Thyroid gland (tissue), 4 donors: ENCODE data around the gene CBX7. TPM values are rescaled to one million over a fixed set of nuclear protein-coding genes. Genes with fewer than 3 reads are reported as not detected.

ENCODE experiments used
- DNase-seq, 2 donors: peaks; one replicate each; pipeline ENCODE4 v3.0.0-alpha.2; 2019
- H3K27ac ChIP-seq, 3 donors: fragments of 200-600 bp; sonication (generic); 1 replicate in 2 of 3; 2 replicates in 1 of 3; pipeline ENCODE4 v1.5.1; 2016 to 2019; ENCODE audit warnings: mild to moderate bottlenecking in 1 of 3, moderate library complexity in 1 of 3
- H3K27me3 ChIP-seq: fragments of 200-600 bp; sonication (generic); one replicate; pipeline ENCODE4 v1.5.1; 2019
- H3K36me3 ChIP-seq, 2 donors: fragments of 200-600 bp; sonication (generic); one replicate each; pipeline ENCODE4 v1.5.1; 2016 to 2019
- H3K4me1 ChIP-seq, 2 donors: fragments of 200-600 bp; sonication (generic); one replicate each; pipeline ENCODE4 v1.5.1; 2017 to 2019
- H3K4me3 ChIP-seq, 3 donors: fragments of 200-600 bp; sonication (generic); replicated peaks in 1 of 3; 1 replicate in 2 of 3; 2 replicates in 1 of 3; pipeline ENCODE4 v1.5.1; 2016; ENCODE audit warnings: mild to moderate bottlenecking in 1 of 3
- H3K9me3 ChIP-seq: fragments of 200-600 bp; sonication (generic); one replicate; pipeline ENCODE4 v1.5.1; 2017
- POLR2A ChIP-seq, 2 donors: fragments of 450-650 bp; IDR thresholded peaks; one replicate each; pipeline ENCODE4 v1.6.1; 2017; ENCODE audit warnings: antibody characterized with exemption in 2 of 2, mild to moderate bottlenecking in 2 of 2, moderate library complexity in 1 of 2
- whole genome bisulfite sequencing, 2 donors: methylation state at CpG; one replicate each; pipeline ENCODE4 v1.1.5; 2017; 5-methylcytosine and 5-hydroxymethylcytosine counted together
- intact Hi-C: fragments of 100-400 bp; cut with DNase I; formaldehyde crosslinking; loops from one replicate; pipeline ENCODE4 v1.15.1; 2023
- total RNA-seq, 4 donors: library from RNA; depleted of rRNA; stranded (reverse); fragments of >200 nt; gene quantifications; one replicate each; pipeline ENCODE4 v1.2.3, GENCODE V29; 2016
- TF ChIP-seq, protein P1 (sequence below), 6 experiments: fragments of 200-600 bp in 3 of 6; fragments of 450-650 bp in 3 of 6; sonication (generic) in 3 of 6; IDR thresholded peaks; one replicate each; pipeline ENCODE4 v1.5.1; 2016 to 2019; ENCODE audit warnings: antibody characterized with exemption in 6 of 6, mild to moderate bottlenecking in 2 of 6, inconsistent platforms in 1 of 6, moderate library complexity in 1 of 6

The CBX7 gene
- 10 to 100 TPM; 49.2 to 88.0 (median 61.9) TPM for total RNA-seq

DNA sequence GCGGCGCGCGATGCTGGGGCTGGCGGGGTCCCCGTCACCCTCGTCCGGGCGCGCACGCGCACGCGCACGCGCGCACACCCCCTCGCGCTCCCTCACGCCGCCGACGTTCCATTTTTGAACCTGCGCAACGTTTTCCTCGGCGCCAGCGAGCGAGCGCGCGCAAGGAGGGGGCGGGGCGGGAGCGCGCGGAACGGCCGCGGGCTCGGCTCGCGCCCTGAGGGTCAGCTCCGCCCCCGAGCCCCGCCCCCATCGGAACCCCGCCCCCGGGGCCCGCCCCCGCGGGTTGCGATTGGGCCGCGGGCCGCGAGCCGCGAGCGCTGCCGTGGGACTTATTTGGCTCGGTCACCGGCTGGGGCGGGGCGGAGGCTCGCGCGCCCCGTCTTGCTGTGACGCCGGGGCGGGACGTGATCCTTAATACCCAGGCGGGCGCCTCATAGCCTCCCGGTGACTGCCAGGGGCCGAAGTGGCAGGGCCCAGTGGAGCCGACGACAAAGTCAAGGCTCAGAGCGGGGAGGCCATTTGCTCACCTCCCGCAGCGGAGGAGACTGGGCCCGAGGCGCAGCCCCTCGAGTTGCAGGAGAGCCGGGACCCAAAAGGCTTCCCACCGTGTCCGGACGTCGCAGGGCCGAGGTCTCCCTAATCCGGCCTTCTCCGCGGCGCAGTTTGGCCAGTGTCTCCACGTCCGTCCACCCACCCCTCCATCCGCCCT is at the start of gene CBX7:
TSS of gene CBX7 (minus strand) at position 170 of the 709 bp plus-strand sequence. CDS start 236 bp downstream, outside the sequence.
- Histone ChIP-seq H3K4me1 (peaks cover 13 to 30% of the 10 kb centered on the region in 2 donors), H3K36me3 (no peaks in the 10 kb centered on the region), H3K9me3 (no peaks in the 10 kb centered on the region), H3K4me3 (peak within 1 kb of the TSS; percentile 35 to 58 (median 49)), H3K27me3 (no peaks in the 10 kb centered on the region), H3K27ac (peak within 1 kb of the TSS; percentile 89 to 98 (median 91))
- intact Hi-C loops = no loop called here
- TF ChIP-seq POLR2A (IDR thresholded peaks at IDR 0.05) = peak; percentile 72 to 95
- TF ChIP-seq, protein P1, sequence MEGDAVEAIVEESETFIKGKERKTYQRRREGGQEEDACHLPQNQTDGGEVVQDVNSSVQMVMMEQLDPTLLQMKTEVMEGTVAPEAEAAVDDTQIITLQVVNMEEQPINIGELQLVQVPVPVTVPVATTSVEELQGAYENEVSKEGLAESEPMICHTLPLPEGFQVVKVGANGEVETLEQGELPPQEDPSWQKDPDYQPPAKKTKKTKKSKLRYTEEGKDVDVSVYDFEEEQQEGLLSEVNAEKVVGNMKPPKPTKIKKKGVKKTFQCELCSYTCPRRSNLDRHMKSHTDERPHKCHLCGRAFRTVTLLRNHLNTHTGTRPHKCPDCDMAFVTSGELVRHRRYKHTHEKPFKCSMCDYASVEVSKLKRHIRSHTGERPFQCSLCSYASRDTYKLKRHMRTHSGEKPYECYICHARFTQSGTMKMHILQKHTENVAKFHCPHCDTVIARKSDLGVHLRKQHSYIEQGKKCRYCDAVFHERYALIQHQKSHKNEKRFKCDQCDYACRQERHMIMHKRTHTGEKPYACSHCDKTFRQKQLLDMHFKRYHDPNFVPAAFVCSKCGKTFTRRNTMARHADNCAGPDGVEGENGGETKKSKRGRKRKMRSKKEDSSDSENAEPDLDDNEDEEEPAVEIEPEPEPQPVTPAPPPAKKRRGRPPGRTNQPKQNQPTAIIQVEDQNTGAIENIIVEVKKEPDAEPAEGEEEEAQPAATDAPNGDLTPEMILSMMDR (IDR thresholded peaks at IDR 0.05) = no peak
- WGBS, 2 donors = 0 to 1% methylated on average over 1 to 15 of the region's 98 CpGs
- DNase-seq = peak; percentile 96

DNA sequence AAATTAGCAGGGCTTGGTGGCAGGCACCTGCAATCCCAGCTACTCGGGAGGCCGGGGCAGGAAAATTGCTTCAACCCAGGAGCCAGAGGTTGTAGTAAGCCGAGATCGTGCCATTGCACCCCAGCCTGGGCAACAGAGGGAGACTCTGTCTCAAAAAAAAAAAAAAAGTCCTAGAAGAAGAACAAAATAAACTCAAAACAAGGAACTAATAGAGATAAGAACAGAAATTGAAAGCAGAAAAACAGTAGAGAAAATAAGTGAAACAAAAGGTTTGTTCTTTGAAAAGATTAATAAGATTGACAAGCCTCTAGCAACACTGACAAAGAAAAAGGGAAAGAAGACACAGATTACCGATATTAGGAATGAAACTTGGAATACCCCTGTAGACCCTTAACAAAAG is 45.1 kb upstream of the CBX7 start:
- H3K27me3 ChIP-seq = no peaks in the 10 kb centered on the region
- no peak overlapping the region for H3K4me3 ChIP-seq
- TF ChIP-seq, protein P1 (IDR thresholded peaks at IDR 0.05) = no peak
- no peak for TF ChIP-seq POLR2A (IDR thresholded peaks at IDR 0.05)
- intact Hi-C loops = no loop called here
- H3K36me3 ChIP-seq = no peaks in the 10 kb centered on the region
- WGBS, 2 donors = 86 to 89% methylated on average over 5 of the region's 5 CpGs
- no peak for DNase-seq
- H3K9me3 ChIP-seq = no peaks in the 10 kb centered on the region
- H3K27ac ChIP-seq = no peak overlapping the region
- H3K4me1 ChIP-seq = peaks cover 0 to 1% of the 10 kb centered on the region in 2 donors

DNA sequence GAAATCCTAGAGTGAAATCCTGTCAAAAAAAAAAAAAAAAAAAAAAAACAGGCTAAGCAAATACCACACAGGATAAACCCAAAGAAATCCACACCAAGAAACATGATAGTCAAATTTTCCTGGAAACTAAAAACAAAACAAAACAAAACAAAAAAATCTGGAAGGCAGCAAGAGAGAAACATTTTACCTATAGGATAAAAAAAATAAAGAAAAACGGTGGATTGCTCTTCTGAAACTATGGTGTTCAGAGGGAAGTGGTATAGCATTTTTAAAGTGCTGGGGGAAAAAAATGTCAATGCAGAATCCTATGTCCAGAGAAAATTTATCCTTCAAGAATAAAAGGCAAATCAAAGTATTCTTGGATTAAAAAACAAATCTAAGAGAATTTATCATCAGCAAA is 41.6 kb upstream of the CBX7 start:
- no peaks in the 10 kb centered on the region for H3K36me3 ChIP-seq
- TF ChIP-seq, protein P1 (IDR thresholded peaks at IDR 0.05) = no peak
- TF ChIP-seq POLR2A (IDR thresholded peaks at IDR 0.05) = no peak
- intact Hi-C loops = no loop called here

DNA sequence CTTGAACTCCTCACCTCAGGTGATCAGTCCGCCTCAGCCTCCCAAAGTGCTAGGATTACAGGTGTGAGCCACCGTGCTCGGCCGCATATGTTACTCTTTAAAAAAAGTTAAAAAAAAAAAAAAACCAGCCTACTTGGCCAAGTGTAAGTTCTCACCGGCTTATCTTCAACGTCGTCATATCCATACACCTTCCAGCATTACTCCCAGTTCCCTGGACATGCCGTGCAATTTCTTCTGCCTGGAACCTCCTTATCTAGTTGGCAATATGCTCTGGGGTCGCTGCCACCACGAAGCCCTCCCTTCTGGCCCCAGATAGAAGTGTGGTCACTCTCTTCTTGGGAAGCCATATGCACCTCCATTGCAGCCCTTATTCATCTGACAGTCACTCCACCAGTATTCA is 36.3 kb upstream of the CBX7 start:
- intact Hi-C loops = no loop called here
- no peak for DNase-seq
- no peaks in the 10 kb centered on the region for H3K36me3 ChIP-seq
- no peak for TF ChIP-seq POLR2A (IDR thresholded peaks at IDR 0.05)
- TF ChIP-seq, protein P1 (IDR thresholded peaks at IDR 0.05) = no peak
- WGBS, 2 donors = 83 to 84% methylated on average over 10 of the region's 10 CpGs
- no peaks in the 10 kb centered on the region for H3K9me3 ChIP-seq
- H3K27ac ChIP-seq = no peak overlapping the region
- peaks cover 0 to 4% of the 10 kb centered on the region in 2 donors for H3K4me1 ChIP-seq
- no peak overlapping the region for H3K4me3 ChIP-seq
- H3K27me3 ChIP-seq = no peaks in the 10 kb centered on the region

More for the DNA sequence above, 41.6 kb upstream of the CBX7 start:
- 0 to 53% methylated on average over 1 of the region's 1 CpG for WGBS, 2 donors
- Histone ChIP-seq H3K4me1 (peaks cover 0 to 4% of the 10 kb centered on the region in 2 donors), H3K9me3 (no peaks in the 10 kb centered on the region), H3K27ac (no peak overlapping the region), H3K4me3 (no peak overlapping the region), H3K27me3 (no peaks in the 10 kb centered on the region)
- no peak for DNase-seq

DNA sequence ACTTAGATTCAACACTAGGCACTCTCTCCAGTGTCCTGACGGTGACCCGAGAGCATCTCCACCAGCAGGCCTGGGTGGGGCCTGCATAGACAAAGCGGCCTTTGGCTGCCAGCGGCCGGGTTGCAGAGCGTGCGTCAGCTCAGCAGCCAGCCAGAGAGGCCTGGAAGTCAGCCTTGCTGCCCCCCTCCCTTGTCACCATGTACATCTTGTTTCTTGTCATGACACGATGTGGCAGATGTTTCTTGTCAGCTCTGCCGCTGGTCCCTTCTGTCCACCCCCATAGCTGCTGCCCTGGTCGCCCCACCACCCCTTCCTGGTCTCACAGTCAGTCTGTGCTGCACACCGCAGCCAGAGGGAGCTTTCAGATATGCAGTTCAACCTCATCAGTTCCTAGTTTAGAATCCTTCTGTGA is 33.1 kb upstream of the CBX7 start:
- H3K9me3 ChIP-seq = no peaks in the 10 kb centered on the region
- H3K27ac ChIP-seq = peak overlapping the region in 2 of 3 donors; percentile 52 to 68
- H3K27me3 ChIP-seq = no peaks in the 10 kb centered on the region
- WGBS, 2 donors = 69 to 94% methylated on average over 10 to 11 of the region's 11 CpGs
- no peaks in the 10 kb centered on the region for H3K4me1 ChIP-seq
- DNase-seq = no peak
- intact Hi-C loops = no loop called here
- no peaks in the 10 kb centered on the region for H3K36me3 ChIP-seq
- H3K4me3 ChIP-seq = no peak overlapping the region
- TF ChIP-seq POLR2A (IDR thresholded peaks at IDR 0.05) = no peak
- TF ChIP-seq, protein P1 (IDR thresholded peaks at IDR 0.05) = no peak
